IPS-18c (cell line): ENCODE measurements around the gene MDM1.

ENCODE experiments used
- H3K4me3 ChIP-seq: 2 replicates; pipeline ENCODE4 v1.7.0; 2013; ENCODE audit warnings: low read depth, mild to moderate bottlenecking, low read length, moderate library complexity; ENCODE audit not compliant: insufficient read depth
- H3K9me3 ChIP-seq: one replicate; pipeline ENCODE4 v1.6.1; 2013; ENCODE audit warnings: mild to moderate bottlenecking, low read length, moderate library complexity; ENCODE audit not compliant: control insufficient read depth, insufficient read depth

MDM1 gene

DNA sequence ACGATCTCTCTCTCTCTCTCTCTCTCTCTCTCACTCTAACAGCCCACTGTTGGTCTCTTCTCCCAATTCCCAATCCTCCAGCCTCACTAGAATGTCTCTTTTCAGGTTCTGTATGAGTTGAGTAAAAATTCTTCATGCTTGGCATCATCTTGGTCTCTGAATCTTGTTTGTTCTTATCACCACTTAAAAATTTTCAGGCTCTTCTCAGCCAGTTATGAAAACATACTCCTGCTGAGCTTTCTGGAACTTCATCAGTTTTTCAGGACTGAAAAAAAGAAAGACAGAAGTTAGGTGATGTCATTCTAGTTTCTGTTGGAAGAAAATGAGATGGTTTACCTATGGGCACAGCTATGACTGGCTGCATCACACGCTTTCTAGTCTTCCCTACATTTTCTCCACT, 67.3 kb downstream of the MDM1 start:
- H3K9me3 ChIP-seq = no peaks in the 10 kb centered on the region

GRCh38 chr12:68264158-68264855, 67.9 kb downstream of the MDM1 start:
- Histone ChIP-seq H3K4me3 (no peak overlapping the region), H3K9me3 (no peaks in the 10 kb centered on the region)

More for the DNA sequence above, 67.3 kb downstream of the MDM1 start:
- H3K4me3 ChIP-seq = no peak overlapping the region

DNA sequence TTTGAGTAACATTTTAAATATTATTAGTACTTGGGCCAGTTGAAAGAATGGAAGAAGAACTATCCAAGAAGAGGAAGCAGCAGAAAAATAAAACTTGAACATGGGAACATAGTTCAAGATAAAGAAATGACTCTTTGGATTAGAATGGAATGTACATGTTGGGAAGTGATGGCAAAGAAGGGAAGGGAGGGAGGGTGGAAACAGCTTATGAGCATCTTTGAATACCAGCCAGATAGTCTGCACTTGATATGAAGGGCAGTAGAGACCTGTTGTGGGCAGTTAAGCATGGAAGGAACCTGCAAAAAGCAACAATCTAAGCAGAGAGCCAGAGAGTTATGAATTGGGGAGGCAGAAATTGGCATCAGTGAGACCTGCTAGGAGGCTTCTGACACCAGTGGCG, 68.8 kb downstream of the MDM1 start:
- H3K9me3 ChIP-seq = no peaks in the 10 kb centered on the region
- no peak overlapping the region for H3K4me3 ChIP-seq

GRCh38 chr12:68261896-68262295, 70.3 kb downstream of the MDM1 start:
- no peak overlapping the region for H3K4me3 ChIP-seq
- no peaks in the 10 kb centered on the region for H3K9me3 ChIP-seq

GRCh38 chr12:68260153-68260552, 72.0 kb downstream of the MDM1 start:
- Histone ChIP-seq H3K9me3 (no peaks in the 10 kb centered on the region), H3K4me3 (no peak overlapping the region)

- Histone ChIP-seq H3K9me3 (no peaks in the 10 kb centered on the region), H3K4me3 (no peak overlapping the region)
Measured at GRCh38 chr12:68259318-68259940, 72.7 kb downstream of the MDM1 start.

DNA sequence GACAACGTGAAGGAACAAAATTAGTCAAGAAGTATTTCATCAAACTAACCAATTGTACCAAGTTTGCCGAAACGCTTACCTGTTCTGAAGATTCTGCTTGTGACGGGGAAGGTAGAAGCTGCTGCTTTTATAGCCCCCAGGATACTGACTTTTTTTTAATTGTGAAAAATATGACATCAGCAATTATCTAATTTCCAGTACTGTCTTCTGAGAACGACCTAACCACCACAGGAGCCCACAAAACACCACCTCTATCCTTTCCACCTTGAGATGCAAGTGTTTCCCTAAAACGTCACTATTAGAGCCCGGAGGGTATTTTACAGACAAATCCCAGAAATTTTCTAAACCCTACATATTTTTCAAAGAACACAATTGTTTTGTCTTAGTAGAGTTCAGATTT, 78.7 kb downstream of the MDM1 start, which contains the start of gene IL22:
Gene IL22, minus strand, starts transcription at position 101 of the 400 bp plus-strand sequence. CDS start 156 bp downstream, outside the sequence.
- no peak within 1 kb of the TSS for H3K4me3 ChIP-seq
- H3K9me3 ChIP-seq = no peaks in the 10 kb centered on the region

GRCh38 chr12:68252077-68252476, 80.1 kb downstream of the MDM1 start:
- Histone ChIP-seq H3K9me3 (no peaks in the 10 kb centered on the region), H3K4me3 (no peak overlapping the region)

- Histone ChIP-seq H3K9me3 (no peaks in the 10 kb centered on the region), H3K4me3 (no peak overlapping the region)
Measured at GRCh38 chr12:68250454-68250853, 81.7 kb downstream of the MDM1 start.

GRCh38 chr12:68247785-68248184, 84.4 kb downstream of the MDM1 start:
- Histone ChIP-seq H3K4me3 (no peak overlapping the region), H3K9me3 (no peaks in the 10 kb centered on the region)

DNA sequence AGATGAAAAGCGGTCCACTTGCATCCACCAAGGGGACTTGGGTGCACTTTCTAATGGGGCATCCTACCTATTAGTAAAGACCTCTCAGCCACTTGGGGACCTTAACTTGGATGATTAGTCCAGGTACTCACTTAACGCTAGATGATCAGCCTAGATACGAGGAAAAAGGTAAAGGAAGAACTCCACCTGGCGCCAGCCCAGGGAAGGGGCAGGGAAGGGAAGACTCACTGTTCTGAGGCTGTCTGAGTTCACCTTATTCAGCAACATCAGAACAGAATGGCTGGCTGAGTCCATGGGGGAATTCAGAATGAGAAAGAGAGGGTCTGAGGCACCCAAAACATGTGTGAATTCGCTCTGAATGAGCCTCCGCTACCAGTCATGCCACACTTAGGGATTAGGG, 85.8 kb downstream of the MDM1 start:
- Histone ChIP-seq H3K9me3 (no peaks in the 10 kb centered on the region), H3K4me3 (no peak overlapping the region)

GRCh38 chr12:68245180-68246021, 86.8 kb downstream of the MDM1 start:
- H3K4me3 ChIP-seq = no peak overlapping the region
- no peaks in the 10 kb centered on the region for H3K9me3 ChIP-seq
